ENCODE data around the gene ZNF841. TPM values are rescaled to one million over a fixed set of nuclear protein-coding genes. Genes with fewer than 3 reads are reported as not detected.

ZNF841 gene
- total and polyA plus RNA-seq, 2 of the 8 experiments (the other 6 are each of a cell fraction or from before 2014, with no cell fraction given): 4.1 to 17.9 TPM

DNA sequence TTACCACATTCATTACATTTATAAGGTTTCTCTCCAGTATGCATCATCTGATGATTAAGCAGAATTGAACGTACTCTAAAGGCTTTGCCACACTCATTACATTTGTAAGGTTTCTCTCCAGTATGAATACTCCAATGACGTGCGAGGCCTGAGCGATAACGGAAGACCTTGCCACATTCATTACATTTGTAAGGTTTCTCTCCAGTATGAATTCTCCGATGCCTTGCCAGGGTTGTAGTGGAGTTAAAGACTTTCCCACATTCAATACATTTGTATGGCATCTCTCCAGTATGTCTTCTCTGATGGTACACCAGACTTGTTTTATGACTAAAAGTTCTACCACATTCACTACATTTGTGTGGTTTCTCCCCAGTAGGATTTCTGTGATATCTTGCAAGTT, 30.2 kb downstream of the ZNF841 start:
- H2AFZ ChIP-seq (ENCODE audit: low read length): no peak overlapping the region
- H3K4me1 ChIP-seq (replicated peaks in 1 of 4; ENCODE audit: control insufficient read depth in 3 of 4, insufficient read depth in 4 of 4, low read length in 3 of 4): no peaks in the 10 kb centered on the region
- no peaks in the 10 kb centered on the region for H3K27me3 ChIP-seq (replicated peaks in 1 of 4; ENCODE audit: control insufficient read depth in 3 of 4, extremely low read depth in 1 of 4, insufficient read depth in 3 of 4, low read length in 3 of 4)
- H3K9me3 ChIP-seq (ENCODE audit: insufficient read depth in 2 of 2, low read depth in 1 of 2, low read length in 1 of 2): peaks cover 63 to 78% of the 10 kb centered on the region in 2 experiments
- no peak overlapping the region for H3K23ac ChIP-seq (ENCODE audit: insufficient read length)
- no peak overlapping the region for H3K4me3 ChIP-seq (ENCODE audit: extremely low read depth in 1 of 4, insufficient read depth in 2 of 4, low read depth in 3 of 4, low read length in 4 of 4)
- H2BK5ac ChIP-seq (ENCODE audit: low read depth, low read length): no peak overlapping the region
- no peak overlapping the region for H3K18ac ChIP-seq (ENCODE audit: extremely low read depth, low read length)
- H3K27ac ChIP-seq (ENCODE audit: low read depth, low read length): no peak overlapping the region
- no peak overlapping the region for H4K91ac ChIP-seq (replicated peaks; ENCODE audit: insufficient read length, low read length)
- POLR2A ChIA-PET (ENCODE audit: partially characterized antibody): no interaction called here
- FAIRE-seq (no peak), DNase-seq (ENCODE audit: low read depth in 1 of 2, low spot score in 2 of 2) (no peak)
- no peak overlapping the region for H3K4me2 ChIP-seq (ENCODE audit: insufficient read depth in 1 of 2, low read depth in 2 of 2, low read length in 2 of 2)
- H3K79me1 ChIP-seq (ENCODE audit: low read depth, low read length): no peaks in the 10 kb centered on the region; the same call in 1 of the 2 replicates
- WGBS, 2 experiments (ENCODE audit: extremely low coverage in 1 of 2, insufficient coverage in 1 of 2, insufficient read length in 1 of 2, insufficient replicate concordance in 2 of 2, low coverage in 1 of 2, low lambda C conversion rate in 2 of 2, missing lambda C conversion rate in 1 of 2): 95% methylated on average over 6 of the region's 6 CpGs; no CpG with 5 or more reads in 1 of the 2 experiments
- no peak overlapping the region for H3K56ac ChIP-seq (replicated peaks; ENCODE audit: insufficient read length, low read depth, low read length)
- H3K79me2 ChIP-seq (ENCODE audit: control insufficient read depth in 1 of 2, insufficient read depth in 2 of 2, low read length in 2 of 2): no peaks in the 10 kb centered on the region
- no peak overlapping the region for H2BK20ac ChIP-seq (ENCODE audit: low read length)
- no peak overlapping the region for H2AK5ac ChIP-seq (ENCODE audit: low read depth, low read length)
- H2BK12ac ChIP-seq (ENCODE audit: low read depth, low read length): no peak overlapping the region
- H3K9ac ChIP-seq (replicated peaks in 1 of 4; ENCODE audit: extremely low read depth in 1 of 4, low read depth in 3 of 4, low read length in 3 of 4): no peak overlapping the region
- CTCF ChIA-PET (ENCODE audit: partially characterized antibody): interaction anchor here (0.6 to 0.9 kb wide), 2 partner anchors 10 to 422 kb away, joined by 4 read pairs; no protein-coding TSS in a partner anchor
- H3K4ac ChIP-seq (replicated peaks; ENCODE audit: insufficient read length, low read depth, low read length): no peak overlapping the region
- H4K20me1 ChIP-seq (replicated peaks in 1 of 2; ENCODE audit: control insufficient read depth in 1 of 2, insufficient read depth in 2 of 2, low read length in 2 of 2): no peaks in the 10 kb centered on the region
- H3K23me2 ChIP-seq (ENCODE audit: low read depth, low read length): no peaks in the 10 kb centered on the region
- no peak overlapping the region for H4K8ac ChIP-seq (ENCODE audit: extremely low read depth, insufficient read depth, low read length)
- TF ChIP-seq, protein P1, sequence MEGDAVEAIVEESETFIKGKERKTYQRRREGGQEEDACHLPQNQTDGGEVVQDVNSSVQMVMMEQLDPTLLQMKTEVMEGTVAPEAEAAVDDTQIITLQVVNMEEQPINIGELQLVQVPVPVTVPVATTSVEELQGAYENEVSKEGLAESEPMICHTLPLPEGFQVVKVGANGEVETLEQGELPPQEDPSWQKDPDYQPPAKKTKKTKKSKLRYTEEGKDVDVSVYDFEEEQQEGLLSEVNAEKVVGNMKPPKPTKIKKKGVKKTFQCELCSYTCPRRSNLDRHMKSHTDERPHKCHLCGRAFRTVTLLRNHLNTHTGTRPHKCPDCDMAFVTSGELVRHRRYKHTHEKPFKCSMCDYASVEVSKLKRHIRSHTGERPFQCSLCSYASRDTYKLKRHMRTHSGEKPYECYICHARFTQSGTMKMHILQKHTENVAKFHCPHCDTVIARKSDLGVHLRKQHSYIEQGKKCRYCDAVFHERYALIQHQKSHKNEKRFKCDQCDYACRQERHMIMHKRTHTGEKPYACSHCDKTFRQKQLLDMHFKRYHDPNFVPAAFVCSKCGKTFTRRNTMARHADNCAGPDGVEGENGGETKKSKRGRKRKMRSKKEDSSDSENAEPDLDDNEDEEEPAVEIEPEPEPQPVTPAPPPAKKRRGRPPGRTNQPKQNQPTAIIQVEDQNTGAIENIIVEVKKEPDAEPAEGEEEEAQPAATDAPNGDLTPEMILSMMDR (IDR thresholded peaks at IDR 0.05; ENCODE audit: control extremely low read depth in 1 of 3, insufficient read depth in 1 of 3, low read depth in 1 of 3, low read length in 3 of 3): no peak
- TF ChIP-seq, protein P2, sequence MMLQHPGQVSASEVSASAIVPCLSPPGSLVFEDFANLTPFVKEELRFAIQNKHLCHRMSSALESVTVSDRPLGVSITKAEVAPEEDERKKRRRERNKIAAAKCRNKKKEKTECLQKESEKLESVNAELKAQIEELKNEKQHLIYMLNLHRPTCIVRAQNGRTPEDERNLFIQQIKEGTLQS (IDR thresholded peaks at IDR 0.05; ENCODE audit: insufficient read depth, low read depth, low read length): no peak
- no peak for TF ChIP-seq NANOG (IDR thresholded peaks at IDR 0.05; ENCODE audit: insufficient read depth, low read depth, low read length, poor library complexity, severe bottlenecking)
- TF ChIP-seq SIN3A (conservative IDR thresholded peaks at IDR 0.05 in 1 of 2, IDR thresholded peaks at IDR 0.05 in 1 of 2; ENCODE audit: low read depth in 1 of 2, low read length in 2 of 2): no peak
- no peak for TF ChIP-seq BCL11A (IDR thresholded peaks at IDR 0.05; ENCODE audit: low read depth in 2 of 2, low read length in 2 of 2)
- no peak for TF ChIP-seq GABPA (IDR thresholded peaks at IDR 0.05; ENCODE audit: borderline replicate concordance, insufficient read depth, low read length)
- no peak for TF ChIP-seq SP2 (IDR thresholded peaks at IDR 0.05; ENCODE audit: low read length)
- TF ChIP-seq SIRT6 (IDR thresholded peaks at IDR 0.05; ENCODE audit: low read length): no peak
- TF ChIP-seq JUND (IDR thresholded peaks at IDR 0.05; ENCODE audit: low read length): no peak
- no peak for TF ChIP-seq GTF2F1 (IDR thresholded peaks at IDR 0.05; ENCODE audit: borderline replicate concordance, low read depth, low read length)
- no peak; the same call in 1 of the 2 replicates for TF ChIP-seq ZNF274 (IDR thresholded peaks at IDR 0.05; ENCODE audit: borderline replicate concordance, extremely low read depth, low read length)
- no peak overlapping the region for H4K5ac ChIP-seq (ENCODE audit: insufficient read length, low read depth, low read length)
- H2BK15ac ChIP-seq (ENCODE audit: low read length): no peak overlapping the region
- peaks cover 0 to 73% (median 39%) of the 10 kb centered on the region in 4 experiments; a peak in 6 of 8 replicates for H3K36me3 ChIP-seq (ENCODE audit: control insufficient read depth in 2 of 4, insufficient read depth in 4 of 4, low read length in 3 of 4)
- H3K14ac ChIP-seq (ENCODE audit: insufficient read length): no peak overlapping the region
- no peak overlapping the region for H2BK120ac ChIP-seq (replicated peaks; ENCODE audit: low read depth, low read length)

Data from H1 (cell line).